Anterior cingulate cortex (tissue), 58 donors: ENCODE measurements around the gene C21orf91.

ENCODE experiments used
- DNase-seq, 58 donors: peaks; one replicate each; lab custom pipeline; 2025; lab: John Stamatoyannopoulos, UW

The C21orf91 gene

DNA sequence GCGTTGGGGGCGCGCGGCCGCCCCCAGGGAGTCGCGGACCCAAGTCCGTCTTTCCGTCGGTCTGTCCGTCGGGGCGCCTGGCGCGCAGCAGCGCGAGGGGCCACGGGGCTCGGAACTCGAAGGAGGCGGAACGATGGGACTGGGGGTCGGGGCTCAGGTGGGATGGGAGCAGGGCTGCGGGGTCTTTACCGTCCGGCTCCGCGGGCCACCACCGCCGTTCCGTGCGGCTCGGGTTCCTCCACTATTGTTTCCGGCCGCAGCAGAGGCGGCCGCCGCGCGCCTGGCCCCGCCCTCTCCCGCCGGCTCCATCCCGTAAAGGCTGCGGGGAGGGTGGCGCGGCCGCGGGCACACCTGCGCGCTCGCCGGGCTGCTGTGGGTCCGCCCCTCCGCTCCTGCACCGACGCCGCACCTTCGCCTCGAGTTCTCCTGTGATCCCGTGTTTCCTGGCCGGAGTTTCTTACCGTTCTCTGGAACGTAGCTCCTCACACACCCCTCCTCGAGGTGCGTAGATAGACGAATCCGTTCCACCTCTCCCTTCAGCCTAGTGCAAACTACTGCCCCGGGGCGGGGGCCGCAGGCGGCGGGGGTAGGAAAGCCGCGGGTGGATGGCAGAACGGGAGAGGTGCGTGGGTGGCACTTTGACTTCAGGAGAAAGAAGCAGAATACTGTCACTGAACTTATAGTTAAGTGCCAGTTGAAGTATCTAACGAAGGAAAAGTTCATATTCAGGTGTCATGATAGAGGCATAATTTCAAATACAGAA lies at the start of gene C21orf91:
Gene C21orf91, minus strand, starts transcription at position 243 of the 763 bp plus-strand sequence. CDS start 1,038 bp downstream, outside the sequence.
- peak in 57 of 58 donors; percentile 14 to 90 (median 77) for DNase-seq

DNA sequence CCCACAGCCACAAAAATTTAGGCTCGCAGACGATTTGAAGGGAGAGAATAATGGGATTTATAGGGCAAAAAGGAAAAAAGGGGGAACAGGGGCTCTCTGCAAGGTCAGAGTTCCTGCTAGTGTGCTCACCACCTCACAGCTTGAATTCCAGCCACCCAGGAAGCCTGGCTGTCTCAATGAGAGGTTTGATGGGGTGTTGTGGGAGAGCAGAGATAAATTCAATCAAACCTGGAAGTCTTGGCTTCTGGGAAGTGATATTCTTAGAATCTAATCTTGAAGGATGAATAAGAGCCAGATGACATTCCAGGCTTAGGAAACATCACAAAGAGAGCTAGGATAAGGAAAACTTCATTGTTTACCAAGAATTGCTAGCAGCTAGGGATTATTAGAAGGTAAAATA lies 47.4 kb upstream of the C21orf91 start:
- DNase-seq: no peak

DNA sequence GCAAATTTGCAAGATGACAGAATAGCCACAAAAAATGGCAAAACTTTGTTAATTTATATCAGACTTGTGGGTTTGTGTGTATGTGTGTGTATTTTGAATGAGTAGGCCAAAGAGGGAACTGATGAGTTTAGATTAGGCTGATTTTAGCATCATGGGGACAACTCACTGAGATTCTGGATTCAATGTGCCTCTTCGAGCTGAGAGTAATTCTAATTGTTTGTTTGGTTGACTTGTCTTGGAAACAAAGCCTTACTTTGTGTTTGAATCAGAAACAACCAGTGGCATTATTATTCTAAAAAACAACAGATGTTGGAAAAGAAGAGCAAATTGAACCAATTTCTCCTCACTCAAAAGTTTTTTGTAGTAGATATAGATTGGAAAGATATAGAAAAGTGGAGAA lies 40.5 kb upstream of the C21orf91 start:
- peak in 2 of 58 donors; percentile 18 to 76 for DNase-seq

DNA sequence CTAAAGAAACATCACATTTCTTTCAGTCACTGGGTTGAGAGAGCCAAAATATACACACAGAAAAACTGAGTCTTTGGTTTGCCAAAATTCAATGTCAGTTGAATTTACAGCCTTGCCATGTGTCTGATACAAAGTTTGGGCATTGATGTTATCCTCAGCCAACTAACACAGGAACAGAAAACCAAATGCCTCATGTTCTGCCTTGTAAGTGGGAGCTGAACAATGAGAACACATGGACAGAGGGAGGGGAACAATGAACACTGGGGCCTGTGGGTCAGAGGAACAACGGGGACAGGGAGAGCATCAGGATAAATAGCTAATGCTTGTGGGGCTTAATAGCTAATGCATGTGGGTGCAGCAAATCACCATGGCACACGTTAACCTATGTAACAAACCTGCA lies 39.6 kb upstream of the C21orf91 start:
- peak in 34 of 58 donors; percentile 1 to 84 (median 40) for DNase-seq

DNA sequence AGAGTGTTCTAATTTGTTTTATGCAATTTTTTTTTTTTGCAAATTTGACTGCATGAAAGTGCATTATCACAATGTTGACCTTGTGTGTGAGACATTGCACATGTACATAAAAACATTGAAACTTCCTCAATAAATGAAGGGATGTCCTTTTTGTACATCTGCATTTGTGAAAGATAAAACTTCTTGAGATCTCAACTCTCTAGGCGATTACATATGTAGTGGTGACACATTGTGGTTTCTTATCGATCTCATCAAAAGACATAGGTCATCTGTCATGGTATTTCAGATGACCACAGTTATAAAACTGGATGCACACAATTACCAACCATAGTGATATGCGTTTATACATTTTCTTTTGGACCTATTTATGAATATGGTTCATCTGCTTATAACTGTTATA lies 35.6 kb upstream of the C21orf91 start:
- DNase-seq: no peak

DNA sequence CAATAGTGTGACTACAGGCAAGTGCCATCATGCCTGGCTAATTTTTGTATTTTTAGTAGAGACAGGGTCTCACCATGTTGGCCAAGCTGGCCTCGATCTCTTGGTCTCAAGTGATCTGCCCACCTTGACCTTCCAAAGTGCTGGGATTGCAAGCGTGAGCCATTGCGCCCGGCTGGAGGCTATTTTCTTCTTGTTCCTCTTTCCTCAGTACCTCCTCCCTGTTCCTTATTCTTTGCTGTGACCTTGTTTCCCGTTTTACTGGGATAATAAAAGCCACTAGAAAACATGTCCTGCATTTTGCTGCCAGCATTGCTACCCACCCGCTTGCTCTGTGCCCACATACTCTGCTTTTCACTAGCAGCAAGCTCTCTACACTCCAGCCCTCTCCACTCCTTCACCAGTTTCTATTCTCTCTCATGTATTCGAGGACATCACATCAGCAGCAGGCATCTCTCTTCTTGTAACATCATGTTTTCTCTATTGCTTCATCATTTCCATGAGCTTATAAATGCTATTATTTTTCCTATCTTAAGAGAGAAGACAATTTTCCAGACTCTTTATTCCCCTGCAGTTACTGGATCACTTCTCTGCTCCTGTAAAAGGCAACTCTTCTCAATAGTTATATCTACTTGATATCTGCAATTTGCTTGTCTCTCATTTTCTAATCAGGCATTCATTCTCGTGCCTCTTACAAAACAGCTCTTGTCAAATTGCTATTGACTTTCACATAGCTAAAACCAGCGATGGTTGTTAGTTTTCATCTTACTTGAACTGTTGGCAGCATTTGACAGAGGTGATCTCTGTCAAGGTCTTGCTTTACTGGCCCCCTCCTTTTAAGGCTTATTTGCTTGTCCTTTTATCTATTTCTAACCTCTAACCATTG lies 34.5 kb upstream of the C21orf91 start:
- DNase-seq: peak in 4 of 58 donors; percentile 3 to 19 (median 9)

DNA sequence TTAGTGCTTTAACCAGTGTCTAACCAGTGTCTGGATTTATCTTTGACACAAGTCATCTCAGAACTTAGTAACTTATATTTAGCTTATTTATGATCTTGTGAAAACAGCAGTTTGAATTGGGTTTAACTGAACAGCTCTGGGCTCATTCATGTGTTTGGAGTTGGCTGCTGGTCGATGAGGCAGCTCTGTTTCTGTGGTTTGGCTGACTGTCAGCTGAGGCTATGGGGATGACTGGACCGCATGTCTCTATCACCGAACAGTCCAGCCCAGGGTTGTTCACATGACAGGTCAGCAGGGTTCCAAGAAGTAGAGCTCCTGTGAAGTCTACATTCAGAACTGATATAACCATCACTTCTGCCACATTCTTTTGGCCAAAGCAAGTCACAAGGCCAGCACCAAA lies 29.1 kb upstream of the C21orf91 start:
- DNase-seq: peak in 17 of 58 donors; percentile 3 to 72 (median 9)

DNA sequence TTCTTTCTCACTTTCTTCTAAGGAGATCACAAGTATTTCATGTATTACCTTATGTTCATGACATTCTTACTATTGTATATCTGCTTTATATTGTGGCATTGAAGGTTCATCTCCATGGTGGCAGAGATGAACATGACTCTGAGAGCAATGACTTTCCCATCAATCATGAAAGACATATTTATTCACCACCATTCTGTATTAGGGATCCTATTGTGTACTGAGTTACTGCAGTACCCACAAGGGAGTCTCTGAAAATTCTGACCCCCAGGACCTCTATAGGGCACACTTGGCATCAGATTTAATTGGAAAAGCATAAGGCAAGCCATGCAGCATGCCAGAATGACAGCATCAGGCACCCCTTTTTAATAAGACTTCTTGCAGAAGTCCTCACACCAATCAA lies 21.9 kb upstream of the C21orf91 start:
- no peak for DNase-seq

DNA sequence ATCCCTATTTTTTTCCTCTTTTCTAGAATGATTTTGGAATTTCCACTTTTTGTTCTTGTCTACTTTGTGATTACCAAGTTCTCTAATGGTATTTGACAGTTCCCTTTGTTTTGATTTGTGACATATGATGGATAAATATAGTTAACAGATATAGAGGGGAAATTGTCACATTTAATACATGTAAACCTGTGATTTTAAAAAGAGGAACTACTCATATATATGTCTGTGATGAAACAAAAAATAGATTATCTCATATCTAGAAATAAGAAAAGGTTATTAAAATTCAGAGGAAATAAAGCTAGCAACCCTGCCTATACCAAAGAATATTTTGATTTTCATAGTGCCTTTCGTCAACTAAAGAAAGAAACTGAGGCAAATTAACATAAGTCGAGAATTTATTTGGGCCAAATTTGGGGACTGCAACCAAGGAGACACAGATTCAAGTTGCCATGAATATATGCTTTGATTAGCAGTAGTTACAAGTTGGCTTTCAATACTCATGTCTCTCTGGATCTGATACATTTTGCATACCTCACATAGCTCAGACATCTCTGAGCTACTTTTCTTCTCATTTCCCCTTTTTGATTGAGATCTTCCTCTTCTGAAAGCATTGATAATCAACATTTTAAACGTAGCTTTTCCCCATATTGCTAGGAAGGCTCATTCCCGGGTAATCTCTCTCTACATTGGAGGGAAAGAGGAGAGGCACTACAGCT lies 15.6 kb upstream of the C21orf91 start:
- no peak for DNase-seq

DNA sequence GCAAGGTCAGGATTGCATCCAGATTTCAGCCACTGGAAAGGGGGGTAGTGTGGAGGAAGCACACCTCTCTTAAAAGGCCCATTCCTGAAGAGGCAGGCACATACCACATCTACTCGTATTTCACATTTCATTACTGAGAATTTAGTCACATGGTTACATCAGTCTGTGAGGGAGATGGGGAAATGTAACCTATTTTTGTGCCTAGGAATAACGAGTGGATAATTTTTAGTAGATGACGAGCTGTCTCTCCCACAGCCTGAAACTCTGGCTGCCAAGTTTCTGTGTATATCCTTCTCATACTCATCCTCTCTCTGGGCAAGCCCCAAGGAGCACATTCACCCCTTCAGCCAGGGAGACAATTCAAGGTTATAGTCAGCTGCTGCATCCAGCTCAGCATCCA lies 10.3 kb upstream of the C21orf91 start:
- DNase-seq: peak in 1 of 58 donors; percentile 4

DNA sequence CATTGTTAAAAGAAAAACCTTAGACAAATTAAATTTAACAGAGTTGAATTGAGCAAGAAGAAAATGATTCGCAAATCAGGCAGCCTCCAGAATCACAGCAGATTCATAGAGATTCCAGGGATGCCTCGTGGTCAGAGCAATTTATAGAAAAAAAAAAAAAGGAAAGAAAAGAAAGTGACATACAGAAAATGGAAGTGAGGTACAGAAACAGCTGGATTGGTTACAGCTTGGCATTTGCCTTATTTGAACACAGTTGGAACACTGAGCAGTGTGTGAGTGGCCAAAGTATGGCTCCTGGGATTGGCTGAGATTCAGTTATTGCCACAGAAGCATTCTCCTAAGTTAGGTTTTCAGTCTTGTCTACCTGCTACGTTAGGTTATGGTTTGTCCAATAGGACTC lies 9.1 kb upstream of the C21orf91 start:
- no peak for DNase-seq

DNA sequence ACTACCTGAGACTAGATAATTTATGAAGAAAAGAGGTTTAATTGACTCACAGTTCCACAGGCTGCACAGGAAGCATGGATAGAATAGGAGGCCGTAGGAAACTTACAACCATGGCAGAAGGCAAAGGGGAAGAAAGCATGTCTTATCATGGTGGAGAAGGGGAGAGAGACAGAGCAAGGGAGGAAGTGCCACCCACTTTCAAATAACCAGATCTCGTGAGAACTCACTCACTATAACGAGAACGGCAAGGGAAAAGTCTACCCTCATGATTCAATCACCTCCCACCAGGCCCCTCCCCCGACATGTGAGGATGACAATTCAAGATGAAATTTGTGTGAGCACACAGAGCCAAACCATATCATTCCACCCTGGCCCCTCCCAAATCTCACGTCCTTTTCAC lies 4.7 kb upstream of the C21orf91 start:
- DNase-seq: no peak

DNA sequence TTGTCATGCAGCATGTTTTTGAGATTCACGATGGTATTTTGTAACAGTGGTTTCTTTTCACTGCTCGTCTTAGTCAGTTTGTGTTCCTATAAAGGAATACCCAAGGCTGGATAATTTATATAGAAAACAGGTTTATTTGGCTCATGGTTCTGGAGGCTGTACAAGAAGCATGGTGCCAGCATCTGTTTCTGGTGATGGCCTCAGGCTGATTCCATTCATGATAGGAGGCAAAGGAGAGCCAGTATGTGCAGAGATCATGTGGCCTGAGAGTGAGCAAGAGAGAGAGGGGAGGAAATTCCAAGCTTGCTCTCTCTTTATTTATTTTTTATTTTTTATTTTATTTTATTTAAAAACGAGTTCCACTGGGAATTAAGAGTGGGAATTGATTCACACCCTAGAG lies 2.0 kb upstream of the C21orf91 start:
- no peak for DNase-seq

DNA sequence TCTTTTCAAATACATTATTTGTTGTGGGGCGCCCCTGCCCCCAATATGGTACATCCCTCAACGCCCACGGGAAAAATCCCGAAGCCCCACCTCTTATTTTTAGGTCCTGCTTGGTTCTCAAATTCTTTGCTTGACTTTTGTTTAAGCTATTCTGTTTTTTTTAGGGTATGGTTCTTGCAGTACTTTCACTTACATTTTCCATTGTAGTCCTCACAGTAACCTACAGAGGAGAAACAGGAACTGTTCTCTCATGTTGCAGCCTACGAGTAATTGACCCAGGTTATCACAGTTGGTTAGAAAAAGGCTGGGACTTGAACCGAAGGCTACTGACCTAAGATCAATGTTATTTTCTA lies 697 bp upstream of the C21orf91 start:
- DNase-seq: peak in 13 of 58 donors; percentile 25 to 81 (median 53)

DNA sequence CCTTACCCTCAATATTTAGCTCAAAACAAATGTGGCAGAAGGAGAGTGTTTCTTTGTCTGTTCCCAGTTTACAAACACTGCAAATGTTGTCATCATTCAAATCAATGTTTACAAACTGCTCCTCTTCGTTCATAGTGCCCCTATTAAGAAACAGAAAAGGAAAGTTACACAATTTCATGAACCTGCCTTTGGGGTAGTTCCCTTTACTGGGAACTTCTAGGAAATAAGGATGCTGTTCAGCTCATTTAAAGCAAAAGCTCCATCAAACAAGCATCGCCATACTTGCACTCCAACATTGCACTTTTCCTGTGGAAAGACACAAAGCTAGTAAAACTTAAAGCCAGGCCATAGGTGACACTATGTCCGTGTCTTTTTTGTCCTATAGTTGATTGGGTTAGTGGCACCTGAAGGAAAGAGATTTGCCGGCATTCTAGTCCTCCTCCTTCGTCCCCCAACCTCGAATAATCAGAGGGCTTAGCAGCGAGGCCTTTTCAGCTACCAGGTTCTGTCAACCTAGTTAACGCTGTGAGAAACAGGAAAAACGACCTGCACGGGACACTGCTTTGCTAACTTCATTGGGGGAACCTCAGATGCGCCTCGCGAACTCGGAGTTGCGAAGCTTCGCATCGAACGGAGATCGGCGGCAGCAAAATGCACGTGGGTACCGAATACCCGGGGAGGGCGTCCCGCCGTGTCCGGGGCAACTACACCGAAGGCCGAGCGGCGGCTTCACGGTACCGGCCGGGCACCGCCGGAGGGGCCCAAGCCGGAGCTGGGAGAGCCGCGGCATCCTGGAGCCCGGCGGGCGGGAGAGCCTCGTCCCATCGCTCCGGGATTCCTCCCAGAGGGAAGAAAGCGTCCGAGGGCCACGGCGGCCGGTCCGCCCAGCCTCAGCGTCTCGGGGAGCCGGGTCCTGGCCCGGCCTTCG lies 706 bp downstream of the C21orf91 start:
- peak in 24 of 58 donors; percentile 2 to 50 (median 25) for DNase-seq

DNA sequence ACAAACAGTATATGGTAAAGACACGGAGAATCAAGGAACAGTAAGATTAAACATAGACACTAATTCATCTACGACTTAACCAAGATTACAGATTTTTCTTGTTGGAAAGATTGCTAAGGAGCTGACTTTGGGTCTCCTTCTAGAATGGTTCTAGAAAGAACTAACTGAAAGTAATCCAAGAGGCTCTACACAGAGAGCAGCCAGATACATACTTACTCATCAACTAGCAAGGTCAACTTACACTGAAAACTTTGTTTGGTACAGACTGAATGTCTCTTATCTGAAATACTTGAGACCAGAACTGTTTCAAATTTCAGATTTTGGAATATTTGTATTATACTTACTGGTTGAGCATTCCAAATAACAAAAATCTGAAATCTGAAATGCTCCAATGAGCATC lies 5.8 kb downstream of the C21orf91 start:
- no peak for DNase-seq

DNA sequence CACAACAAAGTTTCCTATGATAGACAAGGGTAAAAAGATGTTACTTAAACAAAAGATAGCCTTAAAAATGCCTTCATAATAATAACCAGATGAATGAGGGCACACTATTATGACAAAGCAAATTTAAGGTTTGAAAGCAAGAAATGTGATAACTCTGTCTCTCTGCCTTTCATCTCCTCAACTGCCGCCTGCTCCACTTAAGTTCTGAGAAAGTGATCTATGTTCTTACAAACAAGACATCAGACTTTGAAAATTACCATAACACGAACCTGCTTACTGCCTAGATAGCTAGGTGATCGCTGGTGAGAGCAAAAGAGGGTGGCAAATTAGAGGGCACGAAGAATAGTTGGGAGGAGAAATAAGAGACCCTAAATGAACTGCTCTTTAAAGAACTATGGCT lies 13.2 kb downstream of the C21orf91 start:
- no peak for DNase-seq

DNA sequence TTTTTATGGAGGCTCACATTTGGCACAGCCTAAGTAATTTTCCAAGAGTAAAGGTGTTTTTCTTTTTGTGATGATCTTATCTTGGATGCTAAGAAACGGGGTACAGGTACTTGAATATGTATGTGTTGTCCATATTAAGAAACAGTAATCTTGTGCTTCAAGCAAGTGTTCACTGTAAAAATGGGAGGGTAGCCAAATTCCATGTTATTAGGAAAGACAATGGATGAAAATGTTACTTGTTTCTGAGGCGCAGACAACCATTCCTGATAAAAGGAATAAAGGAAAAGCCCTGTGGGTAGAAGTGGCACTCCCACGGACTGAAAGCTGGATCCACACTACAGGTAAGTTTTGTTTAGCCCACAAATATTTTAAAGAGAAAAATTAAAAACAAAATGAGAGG lies 15.6 kb downstream of the C21orf91 start:
- no peak for DNase-seq

DNA sequence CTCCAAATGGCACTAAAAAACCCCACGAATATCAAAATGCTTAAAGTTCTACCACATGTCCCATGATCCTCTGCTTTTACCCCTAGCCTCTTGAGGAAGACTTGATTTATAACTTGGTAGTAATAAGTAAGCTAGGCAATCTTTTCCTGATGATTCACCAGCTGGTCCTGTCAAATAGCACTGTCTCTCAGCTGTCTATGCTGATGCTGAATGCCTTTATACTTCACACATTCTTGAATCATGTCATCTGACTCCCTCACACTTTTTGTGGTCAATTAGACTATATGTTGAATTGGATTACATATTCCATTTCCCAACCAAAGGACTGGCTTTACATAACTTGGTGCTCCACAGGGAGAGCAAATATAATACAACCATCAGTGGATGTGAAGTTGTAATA lies 16.6 kb downstream of the C21orf91 start:
- DNase-seq: no peak
